HEK293T (cell line): Measurements from ENCODE around the gene MEGF6.

Experiments used
- CTCF ChIA-PET: fragments of 350-600 bp; formaldehyde crosslinking; extraction: SDS; loops from one replicate; lab custom pipeline; 2021; ENCODE audit warnings: antibody characterized with exemption, inconsistent platforms; lab: Yijun Ruan, JAX
- POLR2A ChIA-PET: fragments of 350-600 bp; formaldehyde crosslinking; extraction: SDS; loops from one replicate; lab custom pipeline; 2020; ENCODE audit warnings: antibody characterized with exemption, inconsistent platforms; lab: Yijun Ruan, JAX
- DNase-seq: peaks from one replicate; pipeline ENCODE4 v3.0.0; 2012; ENCODE audit warnings: mixed read lengths; ENCODE audit errors: extremely low spot score
- FOXM1 ChIP-seq: fragments of 450-650 bp; IDR thresholded peaks from 2 replicates; pipeline ENCODE4 v1.6.1; 2017; ENCODE audit warnings: mild to moderate bottlenecking, borderline replicate concordance

Gene MEGF6

DNA sequence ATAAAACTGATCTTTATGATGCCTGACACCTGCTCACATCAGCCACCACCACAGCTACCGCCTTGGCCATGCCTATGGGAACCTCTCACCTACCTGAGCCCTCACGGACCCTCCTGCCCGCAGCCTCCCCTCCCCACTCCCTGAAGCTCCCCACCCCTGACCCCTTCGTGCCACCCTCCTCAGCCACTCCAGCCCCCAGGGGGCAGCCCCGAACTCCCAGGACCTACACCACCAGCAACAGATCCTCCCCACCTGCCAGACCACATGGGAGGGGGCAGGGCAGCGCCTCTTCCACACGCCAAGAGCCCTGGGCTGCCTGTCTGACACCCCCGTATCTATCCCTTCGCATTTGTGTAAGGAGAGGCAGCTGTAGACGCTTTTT is 171.0 kb downstream of the MEGF6 start:
- ChIA-PET POLR2A (no interaction called here), CTCF (no interaction called here)
- DNase-seq = no peak
- no peak for TF ChIP-seq FOXM1
